ENCODE data around the gene AP1M1.

AP1M1 gene

DNA sequence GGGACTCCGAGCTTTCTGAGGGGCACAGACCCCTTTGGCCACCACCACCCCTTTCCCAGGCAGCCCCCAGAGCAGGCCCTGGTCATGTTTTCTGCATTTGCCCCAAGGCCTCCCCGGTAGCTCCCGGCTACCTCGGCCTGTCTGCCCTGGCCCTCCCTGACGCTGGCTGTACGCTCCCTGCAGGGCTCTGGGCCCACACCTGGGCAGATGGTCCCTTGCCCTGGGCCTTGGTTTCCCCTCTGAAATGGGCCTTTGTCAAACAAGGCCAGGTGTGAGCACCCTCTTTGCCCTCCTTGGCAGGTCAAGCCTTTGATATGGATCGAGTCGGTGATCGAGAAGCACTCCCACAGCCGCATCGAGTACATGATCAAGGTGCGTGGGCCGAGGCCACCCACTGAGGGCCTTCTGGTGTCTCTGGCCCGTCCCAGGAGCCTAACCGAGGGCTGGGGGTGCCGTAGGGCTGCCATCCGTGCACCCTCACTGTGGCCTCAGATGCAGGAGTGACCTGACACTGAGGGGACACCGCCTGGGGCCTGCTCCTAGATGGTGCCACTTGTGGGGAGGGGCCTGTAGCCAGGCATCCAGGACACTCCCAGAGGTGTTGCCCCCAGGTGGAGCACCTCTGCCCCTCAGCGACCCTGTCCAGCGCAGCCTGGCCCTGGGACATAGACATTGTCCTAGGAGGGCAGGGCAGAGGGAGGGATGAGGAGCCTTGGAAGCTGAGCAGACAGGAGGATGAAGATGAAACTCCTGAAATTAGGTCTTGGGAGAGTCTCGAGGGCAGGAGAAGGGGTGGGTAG, 30.3 kb downstream of the AP1M1 start:
- H3K9me3 Mint-ChIP-seq = no peaks in the 10 kb centered on the region
- no peaks in the 10 kb centered on the region for H3K27me3 Mint-ChIP-seq
- no peak overlapping the region for H3K27ac Mint-ChIP-seq
- peaks cover 25% of the 10 kb centered on the region for H3K36me3 Mint-ChIP-seq (ENCODE audit: low read depth)
- no peak overlapping the region for H3K4me3 Mint-ChIP-seq
- no peaks in the 10 kb centered on the region for H3K4me1 Mint-ChIP-seq
- DNase-seq (no peak), ATAC-seq (no peak)

DNA sequence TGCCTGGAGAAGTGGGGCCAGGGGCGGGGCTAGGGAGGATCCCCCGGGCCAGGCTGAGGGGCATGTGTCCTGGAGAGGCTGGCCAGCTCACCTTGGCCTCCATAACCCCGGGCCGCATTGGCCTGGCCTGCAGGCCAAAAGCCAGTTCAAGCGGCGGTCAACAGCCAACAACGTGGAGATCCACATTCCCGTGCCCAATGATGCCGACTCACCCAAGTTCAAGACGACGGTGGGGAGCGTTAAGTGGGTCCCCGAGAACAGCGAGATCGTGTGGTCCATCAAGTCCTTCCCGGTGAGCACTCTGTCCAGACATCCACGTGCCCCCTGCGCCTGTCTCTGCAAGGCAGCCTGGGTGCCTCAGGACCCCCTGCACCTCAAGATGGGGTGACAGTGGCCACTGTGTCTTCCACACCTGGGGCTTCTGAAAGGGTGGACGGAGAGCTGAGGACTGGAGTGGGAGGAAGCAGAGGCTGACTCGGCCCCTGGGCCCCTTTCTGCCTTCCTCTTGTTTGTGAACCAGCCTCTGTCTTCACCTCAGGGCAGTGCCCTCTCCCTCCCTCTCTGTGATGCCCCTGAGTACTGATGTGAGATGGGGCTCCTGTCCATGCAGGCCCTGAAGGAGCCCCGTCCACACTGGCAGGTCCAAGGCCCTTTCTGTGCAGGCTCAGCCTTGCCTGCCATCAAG, 31.1 kb downstream of the AP1M1 start:
- H3K36me3 Mint-ChIP-seq (ENCODE audit: low read depth) = peaks cover 19% of the 10 kb centered on the region
- peaks cover under 1% of the 10 kb centered on the region for H3K4me1 Mint-ChIP-seq
- no peaks in the 10 kb centered on the region for H3K27me3 Mint-ChIP-seq
- H3K4me3 Mint-ChIP-seq = no peak overlapping the region
- no peaks in the 10 kb centered on the region for H3K9me3 Mint-ChIP-seq
- no peak for DNase-seq
- H3K27ac Mint-ChIP-seq = no peak overlapping the region
- no peak for ATAC-seq

DNA sequence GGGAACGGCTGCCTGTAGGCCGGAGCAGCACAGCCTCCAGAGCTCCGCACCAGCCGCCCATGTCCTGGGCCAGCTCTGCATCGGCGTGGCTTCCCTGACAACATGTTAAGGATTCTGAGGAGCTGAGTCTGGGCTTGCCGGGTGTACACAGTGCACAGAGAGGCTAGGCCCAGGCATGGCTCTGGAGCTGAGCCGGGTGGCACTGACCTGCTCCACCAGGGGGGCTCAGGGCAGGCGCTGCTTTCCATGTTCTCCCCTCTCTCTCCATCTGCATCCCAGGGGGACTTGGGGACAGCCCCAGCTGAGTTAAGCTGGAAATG, 31.6 kb downstream of the AP1M1 start:
- Mint-ChIP-seq H3K27me3 (no peaks in the 10 kb centered on the region), H3K36me3 (ENCODE audit: low read depth) (peaks cover 16% of the 10 kb centered on the region), H3K4me3 (no peak overlapping the region), H3K9me3 (no peaks in the 10 kb centered on the region), H3K27ac (no peak overlapping the region), H3K4me1 (peaks cover 4% of the 10 kb centered on the region)
- no peak for DNase-seq
- no peak for ATAC-seq

DNA sequence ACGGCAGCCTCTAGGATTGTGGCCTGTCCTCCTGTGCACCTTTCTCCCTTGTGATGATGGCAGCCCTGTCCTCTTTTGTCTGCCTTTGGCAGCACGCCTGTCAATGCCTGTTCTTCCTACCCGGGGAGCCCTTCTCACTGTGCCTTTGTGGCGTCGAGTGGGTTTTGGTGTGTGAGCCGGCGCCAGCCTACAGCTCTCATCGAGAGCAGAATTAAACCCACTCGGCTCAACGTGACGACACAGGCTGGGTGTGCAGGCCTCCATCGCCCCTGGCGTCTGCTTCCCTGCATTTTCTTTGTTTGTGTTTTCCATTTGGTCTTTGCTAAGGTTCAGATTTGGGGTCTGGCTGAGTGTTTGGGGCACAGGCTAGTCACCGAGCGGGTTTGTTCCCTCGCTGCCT, 34.4 kb downstream of the AP1M1 start:
- DNase-seq (no peak), ATAC-seq (no peak)
- peaks cover 22% of the 10 kb centered on the region for H3K4me1 Mint-ChIP-seq
- no peaks in the 10 kb centered on the region for H3K9me3 Mint-ChIP-seq
- no peak overlapping the region for H3K4me3 Mint-ChIP-seq
- H3K36me3 Mint-ChIP-seq (ENCODE audit: low read depth) = peaks cover 37% of the 10 kb centered on the region
- H3K27me3 Mint-ChIP-seq = no peaks in the 10 kb centered on the region
- H3K27ac Mint-ChIP-seq = no peak overlapping the region

DNA sequence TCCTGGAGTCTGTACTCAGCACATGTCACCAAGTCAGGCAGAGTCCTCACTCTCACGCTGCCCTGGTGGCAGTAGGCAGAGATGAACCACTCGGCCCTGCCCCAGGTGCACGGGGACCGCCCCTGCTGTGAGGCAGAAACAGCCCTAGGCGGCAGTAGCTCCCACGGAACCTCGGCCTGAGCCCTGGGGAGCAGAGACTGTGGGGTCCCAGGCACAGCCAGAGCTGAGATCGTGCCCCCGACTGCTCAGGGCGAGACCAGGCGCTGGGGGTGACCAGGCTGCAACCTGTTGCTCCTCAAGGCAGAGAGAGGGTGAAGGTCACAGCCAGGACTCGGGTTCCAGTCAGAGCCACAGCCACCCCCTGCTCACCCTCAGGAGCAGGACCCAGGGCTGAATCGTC, 34.9 kb downstream of the AP1M1 start:
- H3K36me3 Mint-ChIP-seq (ENCODE audit: low read depth) = peaks cover 37% of the 10 kb centered on the region

DNA sequence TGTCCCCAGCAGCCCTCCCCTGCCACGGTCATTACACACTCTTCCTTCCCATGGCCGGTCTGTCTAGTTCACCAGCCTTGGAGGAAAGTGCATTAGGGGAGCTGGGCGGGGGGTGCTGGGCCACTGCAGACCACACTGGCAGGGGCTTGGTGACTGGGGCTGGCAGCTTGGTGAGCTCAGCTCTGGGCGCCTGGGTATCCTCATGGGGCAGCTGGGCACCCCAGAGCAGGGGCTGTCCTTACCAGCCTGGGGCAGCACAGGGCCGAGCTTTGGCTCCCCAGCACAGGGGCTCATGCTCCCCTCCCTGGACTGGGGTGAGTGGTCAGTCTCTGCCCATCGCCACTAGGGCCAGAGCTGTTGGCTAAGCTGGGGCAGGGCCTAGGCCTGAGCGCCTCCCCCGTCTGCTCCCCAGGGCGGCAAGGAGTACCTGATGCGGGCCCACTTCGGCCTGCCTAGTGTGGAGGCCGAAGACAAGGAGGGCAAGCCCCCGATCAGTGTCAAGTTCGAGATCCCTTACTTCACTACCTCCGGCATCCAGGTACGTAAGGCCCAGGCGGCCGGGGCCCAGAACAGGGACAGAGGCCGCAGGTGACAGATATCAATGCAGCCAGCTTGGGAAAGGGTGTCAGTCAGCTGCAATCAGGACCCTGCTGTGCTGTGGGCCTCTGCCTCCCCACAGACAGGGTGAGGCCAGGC, 35.5 kb downstream of the AP1M1 start:
- DNase-seq = no peak
- Mint-ChIP-seq H3K27me3 (no peaks in the 10 kb centered on the region), H3K4me1 (peaks cover 30% of the 10 kb centered on the region), H3K4me3 (no peak overlapping the region), H3K36me3 (ENCODE audit: low read depth) (peaks cover 39% of the 10 kb centered on the region), H3K9me3 (no peaks in the 10 kb centered on the region), H3K27ac (no peak overlapping the region)
- peak; percentile 16 for ATAC-seq

More for the DNA sequence above, 34.9 kb downstream of the AP1M1 start:
- Mint-ChIP-seq H3K4me1 (peaks cover 23% of the 10 kb centered on the region), H3K27ac (no peak overlapping the region), H3K27me3 (no peaks in the 10 kb centered on the region), H3K9me3 (no peaks in the 10 kb centered on the region), H3K4me3 (no peak overlapping the region)
- no peak for DNase-seq
- ATAC-seq = no peak

DNA sequence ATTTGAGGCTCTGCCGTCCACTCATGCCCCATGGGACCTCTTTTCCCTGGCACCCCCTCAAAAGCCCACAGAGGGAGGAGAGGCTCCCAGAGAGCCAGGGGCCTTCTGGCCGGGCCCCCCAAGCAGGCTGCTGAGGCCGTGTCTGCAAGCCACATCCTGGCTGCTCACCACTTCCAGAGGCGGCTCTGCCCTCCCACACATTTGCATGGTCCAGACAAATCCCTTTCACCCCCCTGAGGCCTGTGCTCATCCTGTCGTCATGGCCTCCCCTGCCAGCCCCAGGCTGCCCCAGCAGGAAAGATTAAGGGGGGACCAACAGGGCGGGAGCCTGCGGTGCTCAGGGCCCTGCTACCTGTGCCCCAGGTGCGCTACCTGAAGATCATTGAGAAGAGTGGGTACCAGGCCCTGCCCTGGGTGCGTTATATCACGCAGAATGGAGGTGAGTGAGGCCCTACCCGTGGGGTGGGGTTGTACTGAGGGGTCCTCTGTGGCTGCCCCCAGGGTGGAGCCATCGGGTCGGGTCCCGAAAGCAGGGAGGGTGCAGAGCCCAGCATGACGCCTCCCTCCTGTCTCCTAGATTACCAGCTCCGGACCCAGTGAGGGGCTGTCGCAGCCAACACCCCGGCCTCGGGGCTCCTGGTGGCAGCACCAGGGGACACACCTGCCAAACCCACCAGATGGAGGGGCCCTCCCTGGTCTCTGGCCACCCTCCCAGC, 36.3 kb downstream of the AP1M1 start:
- H3K4me1 Mint-ChIP-seq = peaks cover 37% of the 10 kb centered on the region
- ATAC-seq (peak; percentile 34), DNase-seq (no peak)
- H3K27ac Mint-ChIP-seq = no peak overlapping the region
- peaks cover 39% of the 10 kb centered on the region for H3K36me3 Mint-ChIP-seq (ENCODE audit: low read depth)
- H3K27me3 Mint-ChIP-seq = no peaks in the 10 kb centered on the region
- H3K4me3 Mint-ChIP-seq = no peak overlapping the region
- H3K9me3 Mint-ChIP-seq = no peaks in the 10 kb centered on the region

DNA sequence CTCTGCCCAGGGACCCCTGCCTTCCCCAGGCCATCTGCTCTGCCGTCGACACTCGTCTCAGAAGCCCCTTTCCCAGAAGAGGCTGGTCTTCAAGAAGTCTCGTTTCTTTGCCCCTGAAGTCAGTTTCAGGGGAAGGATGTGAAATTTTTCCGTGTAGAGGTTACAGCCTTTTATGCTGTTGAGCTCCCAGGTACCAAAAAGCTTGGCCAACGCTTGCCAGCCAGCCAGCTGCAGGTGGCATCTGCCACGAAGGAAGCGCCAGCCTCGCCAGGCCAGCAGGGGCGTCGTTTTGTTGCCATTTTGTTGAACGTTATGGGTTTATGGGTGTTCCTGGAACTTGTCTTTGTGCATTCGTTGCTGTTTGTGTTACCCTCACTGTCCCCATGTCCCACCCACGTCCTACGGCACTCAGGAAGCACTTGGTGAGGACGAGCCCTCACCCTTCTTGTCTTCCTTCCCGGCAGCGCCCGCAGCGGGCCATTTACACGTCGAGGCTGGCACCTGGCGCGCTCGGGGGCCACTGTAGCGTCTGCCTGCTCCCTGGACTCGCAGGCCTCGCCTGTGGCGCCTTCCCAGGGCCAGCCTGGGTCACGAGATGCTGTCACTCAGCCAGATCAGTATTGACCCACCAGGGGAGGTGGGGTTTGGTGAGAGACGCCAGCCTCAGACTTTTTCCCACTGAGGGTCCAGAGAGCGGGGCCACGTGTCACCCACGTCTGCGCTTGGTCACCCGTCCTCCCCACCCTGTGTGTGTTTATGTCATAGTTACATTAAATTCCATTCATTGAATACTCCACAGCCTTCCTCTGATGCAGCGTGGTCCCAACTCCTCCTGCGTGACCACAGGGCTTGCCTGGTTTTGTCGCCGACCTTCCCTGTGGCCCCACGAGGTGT, 37.1 kb downstream of the AP1M1 start:
- Mint-ChIP-seq H3K27me3 (no peaks in the 10 kb centered on the region), H3K9me3 (no peaks in the 10 kb centered on the region), H3K4me3 (no peak overlapping the region), H3K27ac (peak overlapping the region; percentile 38), H3K36me3 (ENCODE audit: low read depth) (peaks cover 33% of the 10 kb centered on the region), H3K4me1 (peaks cover 37% of the 10 kb centered on the region)
- ATAC-seq = no peak
- no peak for DNase-seq

DNA sequence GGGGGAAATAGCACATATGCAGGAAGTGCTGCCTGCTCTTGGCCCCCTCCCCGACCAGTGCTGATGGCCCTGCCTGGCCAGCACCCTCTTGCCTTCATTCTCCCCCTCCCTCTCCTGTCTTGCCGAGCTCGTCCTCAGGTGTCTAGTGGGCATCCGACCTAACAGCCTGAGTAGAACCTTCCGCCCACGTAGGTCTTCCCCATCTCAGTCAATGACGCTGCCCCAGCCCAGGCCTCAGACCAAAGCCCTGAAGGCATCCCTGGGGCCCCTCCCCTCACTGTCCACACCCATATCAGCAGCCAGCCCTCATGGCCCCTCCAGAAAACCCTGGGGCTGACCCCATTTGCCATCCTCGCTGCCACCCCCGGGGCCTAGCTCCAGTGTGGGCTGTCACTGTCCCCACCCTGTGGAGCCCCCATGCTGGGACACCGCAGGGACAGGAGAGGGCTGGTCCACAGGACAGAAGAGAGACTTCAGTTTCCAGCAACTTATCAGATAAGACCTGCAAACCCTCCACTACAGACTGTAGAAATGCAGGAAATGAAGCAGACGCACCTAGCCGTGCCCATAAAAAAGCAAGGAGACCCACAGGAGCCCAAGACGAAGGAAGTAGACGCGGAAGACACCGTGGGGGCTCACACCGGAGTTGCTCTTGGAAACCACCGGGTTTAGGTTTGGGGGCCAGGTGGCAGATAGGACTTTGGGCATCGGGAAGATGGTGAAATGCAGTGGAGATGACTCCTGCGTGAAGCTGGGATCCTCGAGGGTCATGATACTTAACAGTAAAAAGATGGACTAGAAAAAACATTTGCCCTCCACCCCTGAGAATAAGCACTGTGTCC, 38.3 kb downstream of the AP1M1 start:
- ATAC-seq (no peak), DNase-seq (no peak)
- H3K4me3 Mint-ChIP-seq = no peak overlapping the region
- no peaks in the 10 kb centered on the region for H3K27me3 Mint-ChIP-seq
- peaks cover 37% of the 10 kb centered on the region for H3K4me1 Mint-ChIP-seq
- no peak overlapping the region for H3K27ac Mint-ChIP-seq
- H3K9me3 Mint-ChIP-seq = no peaks in the 10 kb centered on the region
- H3K36me3 Mint-ChIP-seq (ENCODE audit: low read depth) = peaks cover 29% of the 10 kb centered on the region

DNA sequence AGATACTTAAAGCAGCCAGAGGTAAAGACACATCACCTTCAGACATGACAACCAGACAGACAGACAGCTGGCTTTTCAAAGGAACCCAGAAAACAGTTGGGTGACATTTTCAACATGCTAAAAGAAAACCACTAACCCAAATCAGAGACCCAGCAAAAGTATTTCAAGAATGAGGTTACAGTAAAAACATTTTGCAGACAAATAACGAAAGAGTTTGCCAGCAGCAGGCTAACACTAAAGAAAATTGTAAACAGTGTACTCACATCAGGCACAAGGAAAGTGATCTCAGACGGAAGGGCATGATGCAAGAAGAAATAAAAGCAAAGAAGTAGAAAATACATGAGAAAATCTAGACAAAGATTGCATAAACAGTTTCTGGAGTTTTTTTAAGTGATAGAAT, 46.4 kb downstream of the AP1M1 start:
- no peaks in the 10 kb centered on the region for H3K36me3 Mint-ChIP-seq (ENCODE audit: low read depth)
- no peak for DNase-seq
- no peak for ATAC-seq

DNA sequence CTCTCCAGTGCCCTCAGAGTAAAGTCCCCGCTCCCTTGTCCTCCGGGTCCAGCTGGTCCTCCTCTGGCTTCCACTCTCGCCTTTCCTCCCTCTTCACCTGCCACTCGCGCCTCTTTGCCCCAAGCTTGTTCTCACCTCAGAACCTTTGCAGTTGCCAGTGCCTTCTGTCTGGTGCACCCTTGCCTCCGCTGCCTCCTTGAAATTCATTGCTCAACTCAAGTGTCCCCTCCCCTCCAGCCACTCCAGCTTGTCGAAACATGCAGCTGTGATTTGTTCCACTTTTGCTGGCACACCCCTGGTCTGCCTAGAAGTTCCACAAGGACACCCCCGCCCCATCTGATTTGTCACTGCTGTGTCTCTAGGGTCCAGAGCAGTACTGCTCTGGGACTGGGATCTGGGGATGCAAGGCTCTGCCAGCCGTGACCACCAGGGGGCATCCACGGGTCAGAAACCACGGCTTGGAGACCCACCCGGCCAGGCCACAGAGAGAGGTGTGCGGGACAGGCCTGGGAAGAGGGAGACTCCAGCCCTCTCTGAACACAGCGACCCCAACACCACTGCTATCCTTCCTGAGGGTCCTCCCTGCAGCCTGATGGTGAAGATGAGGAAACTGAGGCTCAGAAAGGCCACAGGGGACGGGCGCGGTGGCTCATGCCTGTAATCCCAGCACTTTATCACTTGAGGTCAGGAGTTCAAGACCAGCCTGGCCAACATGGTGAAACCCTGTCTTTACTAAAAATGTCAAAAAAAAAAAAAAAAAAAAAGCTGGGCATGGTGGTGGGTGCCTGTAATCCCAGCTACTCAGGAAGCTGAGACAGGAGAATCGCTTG, 49.9 kb downstream of the AP1M1 start:
- Mint-ChIP-seq H3K27me3 (no peaks in the 10 kb centered on the region), H3K36me3 (ENCODE audit: low read depth) (no peaks in the 10 kb centered on the region), H3K9me3 (no peaks in the 10 kb centered on the region), H3K4me3 (no peak overlapping the region), H3K4me1 (peaks cover 23% of the 10 kb centered on the region), H3K27ac (no peak overlapping the region)
- DNase-seq = peak; percentile 91
- ATAC-seq = peak; percentile 93

More for the DNA sequence above, 46.4 kb downstream of the AP1M1 start:
- peaks cover 25% of the 10 kb centered on the region for H3K4me1 Mint-ChIP-seq
- H3K27ac Mint-ChIP-seq = no peak overlapping the region
- H3K4me3 Mint-ChIP-seq = no peak overlapping the region
- H3K27me3 Mint-ChIP-seq = no peaks in the 10 kb centered on the region
- H3K9me3 Mint-ChIP-seq = no peaks in the 10 kb centered on the region

DNA sequence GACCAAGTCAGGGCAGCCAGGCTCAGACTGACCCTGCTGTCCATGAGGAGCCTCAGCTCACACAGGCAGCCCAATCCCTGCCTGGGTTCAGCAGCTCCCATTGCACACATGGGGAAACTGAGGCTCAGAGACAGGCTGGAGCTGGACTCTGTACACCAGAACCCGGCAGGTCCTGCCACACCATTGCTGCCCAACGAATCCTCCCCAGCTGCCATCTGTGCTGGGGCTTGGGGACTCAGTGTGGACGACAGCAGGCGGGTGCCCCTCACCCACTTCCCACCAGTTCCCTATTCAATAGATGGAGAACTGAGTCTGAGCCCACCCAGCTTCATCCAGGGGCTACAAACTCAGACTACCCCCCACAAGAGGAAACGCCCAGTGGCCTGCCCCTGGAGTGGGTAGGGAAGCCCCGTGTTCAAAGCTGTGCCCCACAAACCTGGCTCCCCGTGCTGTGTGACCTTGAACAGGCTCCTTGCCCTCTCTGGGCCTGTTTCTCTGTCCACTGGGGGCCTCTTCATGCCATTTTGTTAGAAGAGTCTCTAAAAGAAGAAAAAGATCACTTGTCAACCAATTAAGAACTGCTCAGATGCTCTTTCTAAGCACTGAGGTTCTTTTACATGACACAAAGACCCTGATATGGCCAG, 50.8 kb downstream of the AP1M1 start:
- Mint-ChIP-seq H3K4me3 (no peak overlapping the region), H3K27me3 (no peaks in the 10 kb centered on the region), H3K36me3 (ENCODE audit: low read depth) (no peaks in the 10 kb centered on the region), H3K9me3 (no peaks in the 10 kb centered on the region), H3K4me1 (peaks cover 21% of the 10 kb centered on the region), H3K27ac (no peak overlapping the region)
- no peak for ATAC-seq
- DNase-seq = no peak
